ENCODE data around the gene ASB15.

GRCh38 chr7:123639631-123640030 is 38.0 kb downstream of the ASB15 start:
- TF ChIP-seq GATA3 (IDR thresholded peaks at IDR 0.05; ENCODE audit: low read depth, low read length) (no peak), GATA2 (IDR thresholded peaks at IDR 0.05; ENCODE audit: low read depth, low read length) (no peak)

Measured in SH-SY5Y (cell line).